IMR-90 (cell line): Measurements from ENCODE around the gene THY1. TPM values are rescaled to one million over a fixed set of nuclear protein-coding genes. Genes with fewer than 3 reads are reported as not detected.

Experiments
- ELK1 ChIP-seq: fragments of 150-350 bp; IDR thresholded peaks from 2 replicates; pipeline ENCODE4 v1.6.1; 2016; ENCODE audit warnings: low read depth, mild to moderate bottlenecking, low read length, moderate library complexity, borderline replicate concordance
- polyA plus RNA-seq, 3 experiments: library from polyadenylated mRNA; depleted of rRNA; stranded (reverse); fragments of >200 nt; gene quantifications; 2 replicates each; pipeline ENCODE4 v1.2.3, GENCODE V29; 2012; ENCODE audit warnings: low replicate concordance in 1 of 3
- total RNA-seq: library from RNA; depleted of rRNA; stranded (reverse); fragments of >200 nt; gene quantifications from 2 replicates; pipeline ENCODE4 v1.2.3, GENCODE V29; 2012

Gene THY1
- total and polyA plus RNA-seq, 2 of the 4 experiments (the other 2 are of a cell fraction), result 703 to 2,603 TPM

GRCh38 chr11:119423509-119424254 is 710 bp upstream of the THY1 start (continued):
- TF ChIP-seq ELK1, result no peak
